Activated CD4-positive, alpha-beta T cell treated with anti-CD3 and anti-CD28 coated beads, Interleukin-2, amount 50 U/mL, for 48 hours (primary cell): ENCODE measurements around the gene IGFBP4.
A peak's percentile ranks its signal among the peaks of the same experiment; 100 is the strongest.

Experiments
- DNase-seq, 2 experiments: peaks; one replicate each; pipeline ENCODE4 v3.0.0-alpha.2; 2020

The IGFBP4 gene

GRCh38 chr17:40432864-40433528 lies 10.3 kb upstream of the IGFBP4 start:
- DNase-seq, result no peak

- DNase-seq, result peak; percentile 31 to 44
Measured at GRCh38 chr17:40433551-40434415, 9.5 kb upstream of the IGFBP4 start.

GRCh38 chr17:40436636-40437035 lies 6.6 kb upstream of the IGFBP4 start:
- no peak for DNase-seq

GRCh38 chr17:40437095-40437732 lies 6.0 kb upstream of the IGFBP4 start:
- no peak for DNase-seq

GRCh38 chr17:40440166-40440565 lies 3.1 kb upstream of the IGFBP4 start:
- no peak for DNase-seq

GRCh38 chr17:40442392-40443195 lies 656 bp upstream of the IGFBP4 start:
- peak in 1 of 2 experiments; percentile 11 for DNase-seq

- peak; percentile 39 for DNase-seq
Measured at GRCh38 chr17:40443988-40444899, 994 bp downstream of the IGFBP4 start.

- no peak for DNase-seq
Measured at GRCh38 chr17:40445751-40446468, 2.7 kb downstream of the IGFBP4 start.

GRCh38 chr17:40447148-40447644 lies 3.9 kb downstream of the IGFBP4 start:
- DNase-seq, result no peak

GRCh38 chr17:40447806-40448205 lies 4.6 kb downstream of the IGFBP4 start:
- DNase-seq, result no peak

GRCh38 chr17:40448213-40448638 lies 5.0 kb downstream of the IGFBP4 start:
- DNase-seq, result peak in 1 of 2 experiments; percentile 16

GRCh38 chr17:40448639-40449261 lies 5.5 kb downstream of the IGFBP4 start:
- no peak for DNase-seq

GRCh38 chr17:40450175-40450574 lies 6.9 kb downstream of the IGFBP4 start:
- peak; percentile 54 to 67 for DNase-seq

- DNase-seq, result no peak
Measured at GRCh38 chr17:40451420-40451819, 8.2 kb downstream of the IGFBP4 start.

- peak in 1 of 2 experiments; percentile 29 for DNase-seq
Measured at GRCh38 chr17:40452216-40452787, 9.1 kb downstream of the IGFBP4 start.

GRCh38 chr17:40452921-40453378 lies 9.7 kb downstream of the IGFBP4 start:
- DNase-seq, result no peak

- DNase-seq, result no peak
Measured at GRCh38 chr17:40453881-40454612, 10.8 kb downstream of the IGFBP4 start.

GRCh38 chr17:40454613-40454995 lies 11.4 kb downstream of the IGFBP4 start:
- DNase-seq, result no peak

- DNase-seq, result no peak
Measured at GRCh38 chr17:40456396-40456951, 13.2 kb downstream of the IGFBP4 start.
